PC-9 (cell line): ENCODE results near the gene HPN. TPM values are rescaled to one million over a fixed set of nuclear protein-coding genes. Genes with fewer than 3 reads are reported as not detected.

Experiments used
- BruUV-seq: library from RNA; stranded (reverse); fragments of 400-500 nt; replicated peaks from 2 replicates; lab custom pipeline; 2021; lab: Mats Ljungman, UMichigan
- CTCF ChIA-PET: fragments of 300-600 bp; sonication (Branson Sonifier 250); formaldehyde crosslinking; loops from one replicate; lab custom pipeline; 2022; ENCODE audit warnings: antibody characterized with exemption; lab: Charles Lee
- POLR2A ChIA-PET: fragments of 300-600 bp; sonication (Branson Sonifier 250); formaldehyde crosslinking; loops from one replicate; lab custom pipeline; 2022; ENCODE audit warnings: antibody characterized with exemption; ENCODE audit not compliant: unreplicated experiment; lab: Charles Lee
- DNase-seq, 2 experiments: peaks; one replicate each; pipeline versions ENCODE4 v3.0.0 to v3.0.0-alpha.2; 2015 to 2022; ENCODE audit warnings: mixed read lengths in 1 of 2
- H2AFZ ChIP-seq: fragments of 200-600 bp; sonication (generic); 2 replicates; pipeline ENCODE4 v1.8.1; 2017; ENCODE audit warnings: antibody characterized with exemption
- H3F3A ChIP-seq: fragments of 200-600 bp; sonication (generic); 2 replicates; pipeline ENCODE4 v1.8.1; 2017; ENCODE audit warnings: antibody characterized with exemption, mild to moderate bottlenecking, low read depth; ENCODE audit not compliant: insufficient read depth
- H3K27ac ChIP-seq: fragments of 200-600 bp; sonication (generic); 2 replicates; pipeline ENCODE4 v1.6.1; 2016; ENCODE audit warnings: mixed run types
- H3K27me3 ChIP-seq: fragments of 200-600 bp; sonication (generic); 2 replicates; pipeline ENCODE4 v1.6.1; 2016; ENCODE audit warnings: low read depth, mixed run types; ENCODE audit not compliant: insufficient read depth
- H3K36me3 ChIP-seq: fragments of 200-600 bp; sonication (generic); 2 replicates; pipeline ENCODE4 v1.6.1; 2016; ENCODE audit warnings: low read depth, mixed run types
- H3K4me1 ChIP-seq: fragments of 200-600 bp; sonication (generic); replicated peaks from 2 replicates; pipeline ENCODE4 v1.6.1; 2016; ENCODE audit warnings: mixed run types; ENCODE audit not compliant: insufficient read depth
- H3K4me2 ChIP-seq: fragments of 200-600 bp; sonication (generic); 2 replicates; pipeline ENCODE4 v1.6.1; 2017; ENCODE audit warnings: mixed run types
- H3K4me3 ChIP-seq: fragments of 200-600 bp; sonication (generic); 2 replicates; pipeline ENCODE4 v1.6.1; 2016; ENCODE audit warnings: mixed run types
- H3K79me2 ChIP-seq: fragments of 200-600 bp; sonication (generic); 2 replicates; pipeline ENCODE4 v1.6.1; 2017; ENCODE audit warnings: low read depth, mixed run types
- H3K9me2 ChIP-seq: fragments of 200-600 bp; sonication (generic); 2 replicates; pipeline ENCODE4 v1.8.1; 2017; ENCODE audit warnings: mild to moderate bottlenecking; ENCODE audit not compliant: insufficient read depth
- H3K9me3 ChIP-seq: fragments of 200-600 bp; sonication (generic); 2 replicates; pipeline ENCODE4 v1.8.1; 2016; ENCODE audit warnings: low read depth; ENCODE audit not compliant: insufficient read depth
- H4K20me1 ChIP-seq: fragments of 200-600 bp; sonication (generic); 2 replicates; pipeline ENCODE4 v1.8.1; 2017; ENCODE audit not compliant: insufficient read depth
- EZH2 ChIP-seq: fragments of 200-600 bp; sonication (generic); IDR thresholded peaks from 2 replicates; pipeline ENCODE4 v1.8.0; 2017; ENCODE audit warnings: antibody characterized with exemption, low read depth
- intact Hi-C: fragments of 100-400 bp; cut with micrococcal nuclease; formaldehyde crosslinking; loops from one replicate; pipeline ENCODE4 v1.10.0; 2022; ENCODE audit not compliant: unreplicated experiment
- total RNA-seq: library from RNA; stranded (reverse); gene quantifications from 2 replicates; pipeline ENCODE4 v1.2.3, GENCODE V29; 2021
- TF ChIP-seq, protein P1 (sequence below): fragments of 200-600 bp; sonication (generic); conservative IDR thresholded peaks from 2 replicates; pipeline ENCODE4 v1.6.1; 2017; ENCODE audit warnings: mixed run types, antibody characterized with exemption, mild to moderate bottlenecking, moderate library complexity

Gene HPN
- total RNA-seq, 1 experiment from 2014 or later, result 12.3 TPM

DNA sequence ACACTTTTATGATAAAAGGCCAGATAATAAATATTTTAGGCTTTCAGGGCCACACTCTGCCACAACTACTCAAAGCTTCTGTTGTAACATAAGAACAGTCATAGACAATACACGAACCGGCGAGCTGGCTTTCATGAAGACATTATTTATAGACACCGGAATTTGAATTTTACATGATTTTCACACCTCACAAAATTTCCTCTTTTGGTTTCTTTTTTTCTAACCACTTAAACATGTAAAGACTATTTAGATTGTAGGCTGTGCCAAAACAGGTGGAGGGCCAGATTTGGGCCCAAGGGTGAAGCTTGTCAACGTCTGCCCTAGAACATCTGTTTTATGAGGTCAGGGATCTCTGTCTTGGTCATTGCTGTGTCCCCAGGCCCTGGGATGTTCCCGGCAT, 44.4 kb downstream of the HPN start:
- no peaks in the 10 kb centered on the region for H3K9me2 ChIP-seq
- H3F3A ChIP-seq, result 0 out of 2 replicates have a peak, but pooled peaks cover 3% of the 10 kb centered on the region
- H3K27ac ChIP-seq, result no peak overlapping the region
- no peak overlapping the region for H3K4me2 ChIP-seq
- no peak for TF ChIP-seq EZH2
- TF ChIP-seq, protein P1, sequence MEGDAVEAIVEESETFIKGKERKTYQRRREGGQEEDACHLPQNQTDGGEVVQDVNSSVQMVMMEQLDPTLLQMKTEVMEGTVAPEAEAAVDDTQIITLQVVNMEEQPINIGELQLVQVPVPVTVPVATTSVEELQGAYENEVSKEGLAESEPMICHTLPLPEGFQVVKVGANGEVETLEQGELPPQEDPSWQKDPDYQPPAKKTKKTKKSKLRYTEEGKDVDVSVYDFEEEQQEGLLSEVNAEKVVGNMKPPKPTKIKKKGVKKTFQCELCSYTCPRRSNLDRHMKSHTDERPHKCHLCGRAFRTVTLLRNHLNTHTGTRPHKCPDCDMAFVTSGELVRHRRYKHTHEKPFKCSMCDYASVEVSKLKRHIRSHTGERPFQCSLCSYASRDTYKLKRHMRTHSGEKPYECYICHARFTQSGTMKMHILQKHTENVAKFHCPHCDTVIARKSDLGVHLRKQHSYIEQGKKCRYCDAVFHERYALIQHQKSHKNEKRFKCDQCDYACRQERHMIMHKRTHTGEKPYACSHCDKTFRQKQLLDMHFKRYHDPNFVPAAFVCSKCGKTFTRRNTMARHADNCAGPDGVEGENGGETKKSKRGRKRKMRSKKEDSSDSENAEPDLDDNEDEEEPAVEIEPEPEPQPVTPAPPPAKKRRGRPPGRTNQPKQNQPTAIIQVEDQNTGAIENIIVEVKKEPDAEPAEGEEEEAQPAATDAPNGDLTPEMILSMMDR, result no peak
- no peaks in the 10 kb centered on the region for H3K9me3 ChIP-seq
- 0 out of 2 replicates have a peak, but pooled peaks cover 4% of the 10 kb centered on the region for H3K4me1 ChIP-seq
- H2AFZ ChIP-seq, result no peak overlapping the region
- CTCF ChIA-PET, result no interaction called here
- H3K36me3 ChIP-seq, result no peaks in the 10 kb centered on the region
- intact Hi-C loops, result no loop called here
- no peak overlapping the region for H3K4me3 ChIP-seq
- POLR2A ChIA-PET, result no interaction called here
- H3K79me2 ChIP-seq, result no peaks in the 10 kb centered on the region
- no peaks in the 10 kb centered on the region for H3K27me3 ChIP-seq
- DNase-seq, result no peak
- BruUV-seq, result no TSS peak
- H4K20me1 ChIP-seq, result no peaks in the 10 kb centered on the region

DNA sequence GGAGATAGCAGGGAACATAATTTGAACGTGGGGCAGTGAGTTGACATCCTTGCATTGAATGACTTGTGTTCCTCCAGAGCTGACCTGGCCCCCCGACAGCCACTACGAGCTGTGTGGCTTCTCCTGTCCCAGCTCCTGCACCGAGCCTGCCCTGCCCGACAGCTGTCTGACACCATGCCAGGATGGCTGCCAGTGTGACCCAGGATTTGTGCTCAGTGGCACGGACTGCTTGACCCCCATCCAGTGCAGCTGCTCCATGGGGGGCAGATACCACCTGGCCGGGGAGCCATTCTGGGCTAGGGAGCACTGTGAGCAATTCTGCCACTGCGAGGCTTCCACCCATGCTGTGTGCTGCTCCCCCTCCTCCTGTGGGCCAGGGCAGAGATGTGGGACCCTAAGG, 44.9 kb downstream of the HPN start:
- Histone ChIP-seq H3K79me2 (no peaks in the 10 kb centered on the region), H3K27me3 (no peaks in the 10 kb centered on the region), H3K9me3 (no peaks in the 10 kb centered on the region), H3K36me3 (no peaks in the 10 kb centered on the region), H3F3A (0 out of 2 replicates have a peak, but pooled peaks cover 3% of the 10 kb centered on the region), H3K9me2 (no peaks in the 10 kb centered on the region), H3K4me1 (0 out of 2 replicates have a peak, but pooled peaks cover 4% of the 10 kb centered on the region), H3K27ac (no peak overlapping the region), H2AFZ (no peak overlapping the region), H3K4me3 (no peak overlapping the region), H3K4me2 (no peak overlapping the region), H4K20me1 (no peaks in the 10 kb centered on the region)
- intact Hi-C loops, result no loop called here
- ChIA-PET POLR2A (no interaction called here), CTCF (no interaction called here)
- no peak for DNase-seq
- BruUV-seq, result no TSS peak
- TF ChIP-seq, protein P1, result no peak
- TF ChIP-seq EZH2, result no peak

DNA sequence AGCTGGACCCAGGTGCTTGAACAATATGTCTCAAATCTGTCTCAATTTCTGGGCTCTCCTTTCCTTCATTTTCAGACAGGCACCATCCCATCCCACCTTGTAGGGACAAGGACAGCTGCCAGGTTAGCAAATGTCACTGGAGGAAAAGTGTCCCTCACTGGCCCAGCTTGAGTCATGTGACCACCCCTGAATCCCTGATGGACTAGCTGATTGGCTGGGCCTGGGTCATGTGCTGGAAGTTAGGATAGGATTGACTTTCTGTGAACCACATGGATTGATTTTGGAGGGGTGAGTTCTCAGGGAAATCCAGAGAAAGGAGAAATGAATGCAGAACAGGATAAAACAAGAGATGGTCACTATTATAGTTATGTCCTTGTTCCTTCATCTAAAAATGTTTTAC, 45.9 kb downstream of the HPN start:
- Histone ChIP-seq H3F3A (peaks cover 3% of the 10 kb centered on the region; the same call in 1 of the 2 replicates), H3K27ac (no peak overlapping the region), H3K4me2 (no peak overlapping the region), H3K4me3 (no peak overlapping the region), H4K20me1 (no peaks in the 10 kb centered on the region), H3K27me3 (no peaks in the 10 kb centered on the region), H3K36me3 (no peaks in the 10 kb centered on the region), H3K4me1 (0 out of 2 replicates have a peak, but pooled peaks cover 4% of the 10 kb centered on the region), H3K9me2 (no peaks in the 10 kb centered on the region), H3K9me3 (no peaks in the 10 kb centered on the region), H2AFZ (no peak overlapping the region), H3K79me2 (no peaks in the 10 kb centered on the region)
- CTCF ChIA-PET, result no interaction called here
- POLR2A ChIA-PET, result interaction anchor here (0.6 kb wide), 1 partner anchor 29 kb away, joined by 4 read pairs; no protein-coding TSS in a partner anchor
- DNase-seq, result no peak
- TF ChIP-seq, protein P1, result no peak
- TF ChIP-seq EZH2, result no peak
- no TSS peak for BruUV-seq
- intact Hi-C loops, result no loop called here
